Activated naive CD8-positive, alpha-beta T cell treated with anti-CD3 and anti-CD28 coated beads, Interleukin-2, amount 10 ng/mL, durations not matched to agents 7 days and 5 days (primary cell): Measurements from ENCODE around the gene TMEM266. TPM values are rescaled to one million over a fixed set of nuclear protein-coding genes. Genes with fewer than 3 reads are reported as not detected.

Experiments
- total RNA-seq, 2 experiments: library from RNA; stranded (reverse); gene quantifications; one replicate each; pipeline ENCODE4 v1.2.3, GENCODE V29; 2021

The TMEM266 gene
- total RNA-seq, 2 experiments from 2014 or later, result not detected

Other genes with a start within 250 kb of the TMEM266 start
- gene UBE2Q2, start 216.5 kb upstream of the TMEM266 start, total RNA-seq, result 10 to 100 TPM; 27.5 to 29.7 TPM
- 10 to 100 TPM; 32.2 to 33.9 TPM for gene FBXO22, start 156.1 kb upstream of the TMEM266 start, total RNA-seq
- not detected for gene NRG4, start 47.6 kb upstream of the TMEM266 start, total RNA-seq